Measurements from ENCODE around the gene DEGS2.

The DEGS2 gene

DNA sequence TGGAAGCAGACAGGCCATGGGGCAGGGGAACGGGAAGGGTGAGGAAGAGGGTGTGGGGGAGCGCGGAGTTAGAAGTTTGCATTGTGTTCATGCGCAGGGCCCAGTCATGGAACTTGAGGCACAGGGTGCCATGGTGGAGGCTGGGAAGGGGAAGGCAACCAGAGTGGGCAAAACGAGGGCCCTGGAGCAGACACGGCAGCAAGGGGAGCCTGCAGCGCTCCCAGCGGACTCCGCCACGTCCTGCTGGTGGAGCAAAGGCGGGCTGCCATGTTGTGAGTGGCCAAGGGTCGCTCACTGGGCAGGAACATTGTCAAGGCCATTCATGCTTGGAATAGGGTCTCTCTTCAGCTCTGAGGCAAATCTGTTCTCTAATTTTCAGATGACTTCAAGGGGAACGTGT is 20.5 kb downstream of the DEGS2 start:
- Histone ChIP-seq H3K4me3 (ENCODE audit: low read depth, low read length) (no peak overlapping the region), H3K4me1 (ENCODE audit: control insufficient read depth, insufficient read depth, low read length) (no peaks in the 10 kb centered on the region), H3K27ac (ENCODE audit: extremely low read depth, low read depth, low read length) (no peak overlapping the region), H3K36me3 (ENCODE audit: control insufficient read depth in 2 of 2, insufficient read depth in 1 of 2, low read length in 2 of 2) (peaks cover 0 to 45% of the 10 kb centered on the region in 2 experiments; a peak in 1 of 3 replicates), H3K9me3 (ENCODE audit: control insufficient read depth, insufficient read depth, low read depth, low read length) (no peaks in the 10 kb centered on the region)
- no peak for TF ChIP-seq BCL11A (tag by site-specific recombination; IDR thresholded peaks at IDR 0.05; ENCODE audit: low read depth)
- TF ChIP-seq ZNF350 (tag by site-specific recombination; IDR thresholded peaks at IDR 0.05): no peak
- no peak for TF ChIP-seq SETDB1 (IDR thresholded peaks at IDR 0.05; ENCODE audit: insufficient read length, low read length)
- no peak for TF ChIP-seq ZNF660 (tag by site-specific recombination; IDR thresholded peaks at IDR 0.05)
- no peak for TF ChIP-seq KLF9 (tag by site-specific recombination; IDR thresholded peaks at IDR 0.05; ENCODE audit: low read depth)
- TF ChIP-seq ZNF596 (tag by site-specific recombination; IDR thresholded peaks at IDR 0.05): no peak
- TF ChIP-seq, protein P1, sequence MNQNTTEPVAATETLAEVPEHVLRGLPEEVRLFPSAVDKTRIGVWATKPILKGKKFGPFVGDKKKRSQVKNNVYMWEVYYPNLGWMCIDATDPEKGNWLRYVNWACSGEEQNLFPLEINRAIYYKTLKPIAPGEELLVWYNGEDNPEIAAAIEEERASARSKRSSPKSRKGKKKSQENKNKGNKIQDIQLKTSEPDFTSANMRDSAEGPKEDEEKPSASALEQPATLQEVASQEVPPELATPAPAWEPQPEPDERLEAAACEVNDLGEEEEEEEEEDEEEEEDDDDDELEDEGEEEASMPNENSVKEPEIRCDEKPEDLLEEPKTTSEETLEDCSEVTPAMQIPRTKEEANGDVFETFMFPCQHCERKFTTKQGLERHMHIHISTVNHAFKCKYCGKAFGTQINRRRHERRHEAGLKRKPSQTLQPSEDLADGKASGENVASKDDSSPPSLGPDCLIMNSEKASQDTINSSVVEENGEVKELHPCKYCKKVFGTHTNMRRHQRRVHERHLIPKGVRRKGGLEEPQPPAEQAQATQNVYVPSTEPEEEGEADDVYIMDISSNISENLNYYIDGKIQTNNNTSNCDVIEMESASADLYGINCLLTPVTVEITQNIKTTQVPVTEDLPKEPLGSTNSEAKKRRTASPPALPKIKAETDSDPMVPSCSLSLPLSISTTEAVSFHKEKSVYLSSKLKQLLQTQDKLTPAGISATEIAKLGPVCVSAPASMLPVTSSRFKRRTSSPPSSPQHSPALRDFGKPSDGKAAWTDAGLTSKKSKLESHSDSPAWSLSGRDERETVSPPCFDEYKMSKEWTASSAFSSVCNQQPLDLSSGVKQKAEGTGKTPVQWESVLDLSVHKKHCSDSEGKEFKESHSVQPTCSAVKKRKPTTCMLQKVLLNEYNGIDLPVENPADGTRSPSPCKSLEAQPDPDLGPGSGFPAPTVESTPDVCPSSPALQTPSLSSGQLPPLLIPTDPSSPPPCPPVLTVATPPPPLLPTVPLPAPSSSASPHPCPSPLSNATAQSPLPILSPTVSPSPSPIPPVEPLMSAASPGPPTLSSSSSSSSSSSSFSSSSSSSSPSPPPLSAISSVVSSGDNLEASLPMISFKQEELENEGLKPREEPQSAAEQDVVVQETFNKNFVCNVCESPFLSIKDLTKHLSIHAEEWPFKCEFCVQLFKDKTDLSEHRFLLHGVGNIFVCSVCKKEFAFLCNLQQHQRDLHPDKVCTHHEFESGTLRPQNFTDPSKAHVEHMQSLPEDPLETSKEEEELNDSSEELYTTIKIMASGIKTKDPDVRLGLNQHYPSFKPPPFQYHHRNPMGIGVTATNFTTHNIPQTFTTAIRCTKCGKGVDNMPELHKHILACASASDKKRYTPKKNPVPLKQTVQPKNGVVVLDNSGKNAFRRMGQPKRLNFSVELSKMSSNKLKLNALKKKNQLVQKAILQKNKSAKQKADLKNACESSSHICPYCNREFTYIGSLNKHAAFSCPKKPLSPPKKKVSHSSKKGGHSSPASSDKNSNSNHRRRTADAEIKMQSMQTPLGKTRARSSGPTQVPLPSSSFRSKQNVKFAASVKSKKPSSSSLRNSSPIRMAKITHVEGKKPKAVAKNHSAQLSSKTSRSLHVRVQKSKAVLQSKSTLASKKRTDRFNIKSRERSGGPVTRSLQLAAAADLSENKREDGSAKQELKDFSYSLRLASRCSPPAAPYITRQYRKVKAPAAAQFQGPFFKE (tag by site-specific recombination; IDR thresholded peaks at IDR 0.05; ENCODE audit: borderline replicate concordance): no peak
- TF ChIP-seq ZNF133 (tag by site-specific recombination; IDR thresholded peaks at IDR 0.05): no peak
- TF ChIP-seq, protein P2, sequence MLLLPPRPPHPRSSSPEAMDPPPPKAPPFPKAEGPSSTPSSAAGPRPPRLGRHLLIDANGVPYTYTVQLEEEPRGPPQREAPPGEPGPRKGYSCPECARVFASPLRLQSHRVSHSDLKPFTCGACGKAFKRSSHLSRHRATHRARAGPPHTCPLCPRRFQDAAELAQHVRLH (tag by site-specific recombination; IDR thresholded peaks at IDR 0.05): no peak
- no peak for TF ChIP-seq ZNF530 (tag by site-specific recombination; IDR thresholded peaks at IDR 0.05; ENCODE audit: low read depth)
- TF ChIP-seq, protein P3, sequence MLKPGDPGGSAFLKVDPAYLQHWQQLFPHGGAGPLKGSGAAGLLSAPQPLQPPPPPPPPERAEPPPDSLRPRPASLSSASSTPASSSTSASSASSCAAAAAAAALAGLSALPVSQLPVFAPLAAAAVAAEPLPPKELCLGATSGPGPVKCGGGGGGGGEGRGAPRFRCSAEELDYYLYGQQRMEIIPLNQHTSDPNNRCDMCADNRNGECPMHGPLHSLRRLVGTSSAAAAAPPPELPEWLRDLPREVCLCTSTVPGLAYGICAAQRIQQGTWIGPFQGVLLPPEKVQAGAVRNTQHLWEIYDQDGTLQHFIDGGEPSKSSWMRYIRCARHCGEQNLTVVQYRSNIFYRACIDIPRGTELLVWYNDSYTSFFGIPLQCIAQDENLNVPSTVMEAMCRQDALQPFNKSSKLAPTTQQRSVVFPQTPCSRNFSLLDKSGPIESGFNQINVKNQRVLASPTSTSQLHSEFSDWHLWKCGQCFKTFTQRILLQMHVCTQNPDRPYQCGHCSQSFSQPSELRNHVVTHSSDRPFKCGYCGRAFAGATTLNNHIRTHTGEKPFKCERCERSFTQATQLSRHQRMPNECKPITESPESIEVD (tag by site-specific recombination; IDR thresholded peaks at IDR 0.05): no peak
- no peak for TF ChIP-seq ZNF184 (tag by site-specific recombination; IDR thresholded peaks at IDR 0.05)
- no peak for TF ChIP-seq ZNF10 (tag by site-specific recombination; IDR thresholded peaks at IDR 0.05)
- TF ChIP-seq PRDM1 (tag by site-specific recombination; IDR thresholded peaks at IDR 0.05): no peak
- CTCF ChIA-PET: interaction anchor here (0.6 to 1.3 kb wide), 2 partner anchors 17 to 738 kb away, joined by 3 to 4 read pairs; no protein-coding TSS in a partner anchor
- POLR2A ChIA-PET: no interaction called here

DNA sequence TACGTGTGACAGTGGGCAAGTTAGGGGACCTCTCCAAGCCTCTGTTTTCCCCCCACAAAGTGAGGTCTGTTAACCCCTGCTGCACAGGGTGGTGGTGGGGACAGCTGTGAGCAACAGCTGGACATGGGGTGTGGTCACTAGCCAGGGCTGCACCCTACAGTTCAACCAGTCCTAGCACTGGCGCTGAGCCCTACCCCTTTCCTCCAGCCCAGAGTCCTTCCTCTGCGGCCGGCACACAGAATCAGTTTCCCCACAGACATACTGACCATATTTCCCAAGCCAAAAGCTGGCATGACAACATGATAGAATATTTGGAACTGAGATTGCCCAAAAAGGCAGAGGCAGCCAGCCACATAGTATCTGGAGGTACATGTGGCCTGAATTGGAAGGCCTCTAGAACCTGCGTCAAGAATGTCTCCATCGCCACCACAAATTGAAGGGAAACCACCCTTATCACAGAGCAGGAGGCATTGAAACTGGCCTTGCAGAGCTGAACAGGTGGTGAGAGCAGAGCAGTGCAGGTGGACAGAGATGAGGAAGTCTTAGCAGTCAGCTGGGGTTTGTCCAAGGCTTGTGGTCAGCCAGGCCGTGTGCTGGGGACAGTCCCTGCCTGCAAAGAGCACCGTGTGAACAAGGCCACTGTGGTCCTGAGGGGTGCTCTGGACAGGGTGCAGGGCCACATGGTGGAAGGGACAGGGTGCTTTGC is 21.2 kb downstream of the DEGS2 start:
- TF ChIP-seq KLF7 (tag by site-specific recombination; IDR thresholded peaks at IDR 0.05; ENCODE audit: borderline replicate concordance) (no peak), ZNF335 (tag by site-specific recombination; conservative IDR thresholded peaks at IDR 0.05) (no peak), ZNF404 (tag by site-specific recombination; IDR thresholded peaks at IDR 0.05) (no peak), SP2 (tag by site-specific recombination; IDR thresholded peaks at IDR 0.05) (no peak)
- TF ChIP-seq, protein P4, sequence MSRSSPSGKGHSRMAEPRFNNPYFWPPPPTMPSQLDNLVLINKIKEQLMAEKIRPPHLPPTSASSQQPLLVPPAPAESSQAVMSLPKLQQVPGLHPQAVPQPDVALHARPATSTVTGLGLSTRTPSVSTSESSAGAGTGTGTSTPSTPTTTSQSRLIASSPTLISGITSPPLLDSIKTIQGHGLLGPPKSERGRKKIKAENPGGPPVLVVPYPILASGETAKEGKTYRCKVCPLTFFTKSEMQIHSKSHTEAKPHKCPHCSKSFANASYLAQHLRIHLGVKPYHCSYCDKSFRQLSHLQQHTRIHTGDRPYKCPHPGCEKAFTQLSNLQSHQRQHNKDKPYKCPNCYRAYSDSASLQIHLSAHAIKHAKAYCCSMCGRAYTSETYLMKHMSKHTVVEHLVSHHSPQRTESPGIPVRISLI (tag by site-specific recombination; IDR thresholded peaks at IDR 0.05): no peak
- TF ChIP-seq, protein P5, sequence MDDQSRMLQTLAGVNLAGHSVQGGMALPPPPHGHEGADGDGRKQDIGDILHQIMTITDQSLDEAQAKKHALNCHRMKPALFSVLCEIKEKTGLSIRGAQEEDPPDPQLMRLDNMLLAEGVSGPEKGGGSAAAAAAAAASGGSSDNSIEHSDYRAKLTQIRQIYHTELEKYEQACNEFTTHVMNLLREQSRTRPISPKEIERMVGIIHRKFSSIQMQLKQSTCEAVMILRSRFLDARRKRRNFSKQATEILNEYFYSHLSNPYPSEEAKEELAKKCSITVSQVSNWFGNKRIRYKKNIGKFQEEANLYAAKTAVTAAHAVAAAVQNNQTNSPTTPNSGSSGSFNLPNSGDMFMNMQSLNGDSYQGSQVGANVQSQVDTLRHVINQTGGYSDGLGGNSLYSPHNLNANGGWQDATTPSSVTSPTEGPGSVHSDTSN (CRISPR knock-in tag; IDR thresholded peaks at IDR 0.05): no peak
- POLR2A ChIA-PET: no interaction called here
- Histone ChIP-seq H3K36me3 (ENCODE audit: control insufficient read depth in 2 of 2, insufficient read depth in 1 of 2, low read length in 2 of 2) (peaks cover 0 to 41% of the 10 kb centered on the region in 2 experiments; a peak in 2 of 3 replicates), H3K27ac (ENCODE audit: extremely low read depth, low read depth, low read length) (no peak overlapping the region), H3K4me3 (ENCODE audit: low read depth, low read length) (no peak overlapping the region), H3K9me3 (ENCODE audit: control insufficient read depth, insufficient read depth, low read depth, low read length) (no peaks in the 10 kb centered on the region), H3K4me1 (ENCODE audit: control insufficient read depth, insufficient read depth, low read length) (no peaks in the 10 kb centered on the region)
- CTCF ChIA-PET: interaction anchor here (0.6 to 1.3 kb wide), 2 partner anchors 18 to 738 kb away, joined by 3 to 4 read pairs; no protein-coding TSS in a partner anchor

Data from HEK293 (cell line).